ENCODE results near the gene EIF1AX.
A peak's percentile ranks its signal among the peaks of the same experiment; 100 is the strongest.
"Not testable (repeated sequence)": the region's sequence is repeated elsewhere in the genome, so short reads cannot be mapped to it uniquely, and the experiment has no call there.

EIF1AX gene

DNA sequence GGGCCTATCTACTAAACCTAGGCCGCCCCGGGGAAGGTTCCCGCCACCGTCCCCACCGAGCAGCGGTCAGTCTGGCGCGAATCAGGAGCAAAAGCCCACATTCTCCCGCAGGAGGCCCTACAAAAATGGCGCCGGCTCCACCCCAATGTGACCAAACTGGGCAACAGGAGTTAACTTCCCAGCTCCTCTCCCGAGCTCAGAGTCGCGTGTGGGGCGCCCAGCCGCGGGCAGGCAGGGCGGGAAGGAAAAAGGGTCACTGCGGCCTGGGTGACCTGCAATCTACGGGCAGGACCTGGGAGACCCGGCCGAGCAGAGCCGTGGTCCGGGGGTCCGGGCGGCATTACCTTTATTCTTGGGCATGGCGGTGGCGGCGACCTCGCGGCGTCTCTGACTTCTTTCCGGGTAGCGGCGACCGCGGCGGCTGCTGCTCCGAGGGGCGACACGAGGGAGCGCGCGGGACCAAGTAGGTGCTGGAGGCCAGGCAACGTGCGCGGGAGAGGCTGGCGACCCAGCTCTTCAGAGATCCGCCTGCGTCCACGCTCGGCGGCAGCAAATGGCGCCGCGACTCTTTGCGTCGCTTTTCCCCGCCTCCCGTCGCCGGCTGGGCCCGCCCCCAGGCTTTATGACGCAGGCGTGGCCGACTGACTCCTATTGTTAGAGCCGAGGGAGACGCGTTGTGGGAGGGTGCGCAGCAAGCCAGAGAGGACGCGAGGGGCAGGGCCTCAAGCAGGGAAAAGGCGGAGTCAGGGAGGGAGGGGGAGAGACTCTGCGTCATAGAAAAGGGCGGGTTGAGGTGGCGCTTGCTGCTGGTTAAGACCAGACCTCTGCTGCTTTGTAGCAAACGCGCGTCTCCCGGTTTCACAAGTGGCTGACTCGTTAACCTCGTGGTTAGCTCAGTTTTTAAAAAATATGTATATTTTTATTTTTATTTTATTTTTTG, at the start of gene EIF1AX:
EIF1AX (minus strand) TSS at position 558 of the 940 bp plus-strand sequence; CDS start at position 360, 198 bp downstream.
- peaks cover 3 to 8% of the 10 kb centered on the region in 2 donors for H3K36me3 ChIP-seq (ENCODE audit: control insufficient read depth in 2 of 2, insufficient read depth in 2 of 2, low read length in 2 of 2)
- no peaks in the 10 kb centered on the region for H3K9me3 ChIP-seq (ENCODE audit: control insufficient read depth in 2 of 2, low read length in 2 of 2)

DNA sequence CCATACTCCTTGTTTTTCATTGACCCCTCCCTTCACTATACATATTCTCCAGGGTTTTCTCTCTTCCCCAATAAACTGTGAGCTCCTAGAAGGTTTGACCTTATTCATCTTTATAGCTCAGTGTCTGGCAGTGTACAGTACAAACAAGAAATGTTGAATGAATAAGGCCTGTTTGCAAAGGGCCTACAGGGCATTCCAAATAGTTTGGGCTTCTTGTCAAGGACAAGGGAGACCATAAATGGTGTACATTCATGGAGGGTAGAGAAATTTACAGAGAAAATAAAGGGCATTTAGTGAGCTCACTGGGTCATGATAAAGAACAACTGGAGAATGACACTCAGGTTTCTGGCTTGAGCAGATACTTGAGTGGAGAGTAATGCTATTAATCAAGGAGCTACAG, 47.5 kb upstream of the EIF1AX start:
- no peaks in the 10 kb centered on the region for H3K9me3 ChIP-seq (ENCODE audit: control insufficient read depth in 2 of 2, low read length in 2 of 2)
- no peak overlapping the region for H3K4me3 ChIP-seq (ENCODE audit: low read length in 2 of 2)
- no peaks in the 10 kb centered on the region for H3K27me3 ChIP-seq (ENCODE audit: control insufficient read depth in 1 of 2, insufficient read depth in 2 of 2, low read length in 2 of 2)
- H3K4me1 ChIP-seq (ENCODE audit: control insufficient read depth, insufficient read depth, low read length) = no peaks in the 10 kb centered on the region
- no peak overlapping the region for H3K9ac ChIP-seq (ENCODE audit: low read length in 2 of 2)
- H3K36me3 ChIP-seq (ENCODE audit: control insufficient read depth in 2 of 2, insufficient read depth in 2 of 2, low read length in 2 of 2) = peaks cover 0 to 3% of the 10 kb centered on the region in 2 donors
- no peak overlapping the region for H3K27ac ChIP-seq (ENCODE audit: low read length)

More for the DNA sequence above, at the start of gene EIF1AX:
- Histone ChIP-seq H3K27ac (ENCODE audit: low read length) (peak within 1 kb of the TSS; percentile 80), H3K4me1 (ENCODE audit: control insufficient read depth, insufficient read depth, low read length) (peaks cover 3% of the 10 kb centered on the region), H3K4me3 (ENCODE audit: low read length in 2 of 2) (peak within 1 kb of the TSS; percentile 89 to 93), H3K9ac (ENCODE audit: low read length in 2 of 2) (peak within 1 kb of the TSS; percentile 89 to 90), H3K27me3 (ENCODE audit: control insufficient read depth in 1 of 2, insufficient read depth in 2 of 2, low read length in 2 of 2) (no peaks in the 10 kb centered on the region)

DNA sequence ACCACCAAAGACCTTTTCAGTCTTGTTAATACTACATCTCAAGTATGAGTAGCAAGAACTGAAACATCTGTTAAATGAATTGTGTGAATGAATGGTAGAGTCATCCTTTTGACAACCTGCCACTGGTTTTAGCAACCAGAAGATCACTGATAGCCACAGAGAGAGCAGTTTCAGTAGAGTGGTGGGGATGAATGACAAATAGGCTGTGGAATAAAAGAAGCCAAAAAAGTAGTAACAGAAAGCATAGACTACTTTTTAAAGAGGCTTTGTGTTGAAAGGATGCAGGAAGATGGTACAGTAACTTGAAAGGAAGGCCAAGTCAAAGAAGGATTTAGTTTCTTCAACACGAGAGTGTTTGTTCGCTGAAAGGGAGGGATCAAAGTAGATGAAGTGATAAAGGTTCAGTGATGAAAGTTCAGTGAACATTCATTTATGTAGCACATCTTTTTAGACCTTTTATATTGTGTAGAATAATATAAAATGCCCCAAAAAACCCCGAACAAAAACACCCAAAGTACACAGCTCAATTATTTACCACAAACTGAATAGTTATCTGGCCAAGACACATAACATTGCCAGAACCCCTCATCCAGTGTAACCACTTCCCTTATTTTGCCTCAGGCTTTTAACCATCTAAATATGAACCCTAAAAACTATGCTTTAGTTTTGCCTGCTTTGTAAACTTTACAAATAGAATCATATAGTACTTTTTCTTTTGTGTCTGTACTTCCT, 40.1 kb upstream of the EIF1AX start:
- Histone ChIP-seq H3K27me3 (ENCODE audit: control insufficient read depth in 1 of 2, insufficient read depth in 2 of 2, low read length in 2 of 2) (no peaks in the 10 kb centered on the region), H3K36me3 (ENCODE audit: control insufficient read depth in 2 of 2, insufficient read depth in 2 of 2, low read length in 2 of 2) (no peaks in the 10 kb centered on the region), H3K9me3 (ENCODE audit: control insufficient read depth in 2 of 2, low read length in 2 of 2) (no peaks in the 10 kb centered on the region), H3K9ac (ENCODE audit: low read length in 2 of 2) (no peak overlapping the region), H3K4me3 (ENCODE audit: low read length in 2 of 2) (no peak overlapping the region), H3K4me1 (ENCODE audit: control insufficient read depth, insufficient read depth, low read length) (no peaks in the 10 kb centered on the region), H3K27ac (ENCODE audit: low read length) (no peak overlapping the region)

DNA sequence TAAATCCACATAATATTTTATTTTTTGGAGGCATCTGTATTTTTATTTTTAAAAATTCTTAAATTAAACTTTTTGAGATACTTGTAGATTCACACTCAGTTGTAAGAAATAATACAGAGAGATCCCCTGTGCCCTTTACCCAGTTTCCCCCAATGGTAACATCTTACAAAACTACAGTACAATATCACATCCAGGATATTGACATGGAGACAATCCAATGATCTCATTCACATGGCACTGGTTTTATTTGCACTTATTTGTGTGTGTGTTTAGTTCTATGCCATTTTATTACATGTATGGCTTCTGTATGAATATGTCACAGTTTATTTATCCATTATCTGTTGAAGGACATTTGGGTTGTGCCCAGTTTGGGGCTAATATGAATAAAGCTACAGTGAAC, 35.5 kb upstream of the EIF1AX start:
- H3K36me3 ChIP-seq (ENCODE audit: control insufficient read depth in 2 of 2, insufficient read depth in 2 of 2, low read length in 2 of 2) = peaks cover 8 to 11% of the 10 kb centered on the region in 2 donors
- H3K4me3 ChIP-seq (ENCODE audit: low read length in 2 of 2) = no peak overlapping the region
- H3K4me1 ChIP-seq (ENCODE audit: control insufficient read depth, insufficient read depth, low read length) = no peaks in the 10 kb centered on the region
- H3K9ac ChIP-seq (ENCODE audit: low read length in 2 of 2) = no peak overlapping the region
- H3K27ac ChIP-seq (ENCODE audit: low read length) = no peak overlapping the region
- H3K27me3 ChIP-seq (ENCODE audit: control insufficient read depth in 1 of 2, insufficient read depth in 2 of 2, low read length in 2 of 2) = peaks cover 0 to 2% of the 10 kb centered on the region in 2 donors
- no peaks in the 10 kb centered on the region for H3K9me3 ChIP-seq (ENCODE audit: control insufficient read depth in 2 of 2, low read length in 2 of 2)

DNA sequence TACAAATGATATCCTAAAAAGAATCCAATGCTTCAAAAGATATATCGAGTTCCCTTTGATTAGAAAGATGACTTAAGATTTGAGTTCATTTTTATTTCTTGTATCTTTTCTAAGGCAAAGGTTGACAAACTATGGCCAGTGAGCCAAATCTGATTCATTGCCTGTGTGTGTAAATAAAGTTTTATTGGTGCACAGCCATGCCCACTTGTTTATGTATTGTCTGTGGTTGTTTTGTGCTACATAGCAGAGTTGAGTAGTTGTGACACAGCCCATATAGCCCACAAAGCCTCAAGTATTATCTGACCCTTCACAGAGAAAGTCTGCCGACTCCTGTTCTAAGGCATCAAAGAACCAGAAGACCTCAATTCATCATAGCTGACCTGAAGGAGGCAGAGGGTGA, 32.2 kb upstream of the EIF1AX start:
- no peak overlapping the region for H3K4me3 ChIP-seq (ENCODE audit: low read length in 2 of 2)
- peaks cover 0 to 2% of the 10 kb centered on the region in 2 donors for H3K27me3 ChIP-seq (ENCODE audit: control insufficient read depth in 1 of 2, insufficient read depth in 2 of 2, low read length in 2 of 2)
- no peaks in the 10 kb centered on the region for H3K9me3 ChIP-seq (ENCODE audit: control insufficient read depth in 2 of 2, low read length in 2 of 2)
- no peak overlapping the region for H3K9ac ChIP-seq (ENCODE audit: low read length in 2 of 2)
- H3K36me3 ChIP-seq (ENCODE audit: control insufficient read depth in 2 of 2, insufficient read depth in 2 of 2, low read length in 2 of 2) = peaks cover 8 to 14% of the 10 kb centered on the region in 2 donors
- H3K27ac ChIP-seq (ENCODE audit: low read length) = no peak overlapping the region
- H3K4me1 ChIP-seq (ENCODE audit: control insufficient read depth, insufficient read depth, low read length) = no peaks in the 10 kb centered on the region

DNA sequence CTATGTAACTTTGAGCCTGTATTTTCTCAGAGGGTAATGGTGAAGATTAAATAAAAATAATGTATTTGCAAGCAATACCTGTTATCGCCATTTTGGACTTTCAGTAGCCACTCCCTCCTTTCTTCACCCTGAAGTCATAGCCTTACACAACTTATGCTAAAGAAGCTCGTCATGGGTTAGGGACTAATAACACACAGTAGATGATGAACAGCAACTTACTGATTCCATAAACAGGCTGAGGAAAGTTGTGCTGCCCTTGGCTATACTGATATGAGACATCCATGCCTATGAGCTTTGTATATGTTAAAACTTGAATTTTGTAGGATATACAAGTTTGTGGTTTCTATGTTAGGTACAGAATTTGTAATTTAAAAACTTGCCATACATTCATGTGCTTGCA, 31.7 kb upstream of the EIF1AX start:
- H3K27ac ChIP-seq (ENCODE audit: low read length) = no peak overlapping the region
- no peak overlapping the region for H3K4me3 ChIP-seq (ENCODE audit: low read length in 2 of 2)
- peaks cover 0 to 2% of the 10 kb centered on the region in 2 donors for H3K27me3 ChIP-seq (ENCODE audit: control insufficient read depth in 1 of 2, insufficient read depth in 2 of 2, low read length in 2 of 2)
- H3K9me3 ChIP-seq (ENCODE audit: control insufficient read depth in 2 of 2, low read length in 2 of 2) = no peaks in the 10 kb centered on the region
- no peaks in the 10 kb centered on the region for H3K4me1 ChIP-seq (ENCODE audit: control insufficient read depth, insufficient read depth, low read length)
- peaks cover 8 to 14% of the 10 kb centered on the region in 2 donors for H3K36me3 ChIP-seq (ENCODE audit: control insufficient read depth in 2 of 2, insufficient read depth in 2 of 2, low read length in 2 of 2)
- H3K9ac ChIP-seq (ENCODE audit: low read length in 2 of 2) = no peak overlapping the region

- Histone ChIP-seq H3K27me3 (ENCODE audit: control insufficient read depth in 1 of 2, insufficient read depth in 2 of 2, low read length in 2 of 2) (peaks cover 0 to 2% of the 10 kb centered on the region in 2 donors), H3K27ac (ENCODE audit: low read length) (no peak overlapping the region), H3K9ac (ENCODE audit: low read length in 2 of 2) (no peak overlapping the region), H3K4me1 (ENCODE audit: control insufficient read depth, insufficient read depth, low read length) (no peaks in the 10 kb centered on the region), H3K9me3 (ENCODE audit: control insufficient read depth in 2 of 2, low read length in 2 of 2) (no peaks in the 10 kb centered on the region), H3K4me3 (ENCODE audit: low read length in 2 of 2) (no peak overlapping the region), H3K36me3 (ENCODE audit: control insufficient read depth in 2 of 2, insufficient read depth in 2 of 2, low read length in 2 of 2) (peaks cover 10 to 14% of the 10 kb centered on the region in 2 donors)
These were observed 30.2 kb upstream of the EIF1AX start for GRCh38 chrX:20171887-20172286.

- H3K9ac ChIP-seq (ENCODE audit: low read length in 2 of 2); H3K27me3 ChIP-seq (ENCODE audit: control insufficient read depth in 1 of 2, insufficient read depth in 2 of 2, low read length in 2 of 2); H3K9me3 ChIP-seq (ENCODE audit: control insufficient read depth in 2 of 2, low read length in 2 of 2); H3K4me3 ChIP-seq (ENCODE audit: low read length in 2 of 2); H3K4me1 ChIP-seq (ENCODE audit: control insufficient read depth, insufficient read depth, low read length); H3K27ac ChIP-seq (ENCODE audit: low read length): not testable (repeated sequence)
- peaks cover 5 to 12% of the 10 kb centered on the region in 2 donors for H3K36me3 ChIP-seq (ENCODE audit: control insufficient read depth in 2 of 2, insufficient read depth in 2 of 2, low read length in 2 of 2)
These were observed 20.9 kb upstream of the EIF1AX start for GRCh38 chrX:20162516-20162915.

GRCh38 chrX:20159797-20160385, 18.3 kb upstream of the EIF1AX start:
- Histone ChIP-seq H3K9ac (ENCODE audit: low read length in 2 of 2) (no peak overlapping the region), H3K9me3 (ENCODE audit: control insufficient read depth in 2 of 2, low read length in 2 of 2) (no peaks in the 10 kb centered on the region), H3K36me3 (ENCODE audit: control insufficient read depth in 2 of 2, insufficient read depth in 2 of 2, low read length in 2 of 2) (peaks cover 8 to 20% of the 10 kb centered on the region in 2 donors), H3K27ac (ENCODE audit: low read length) (no peak overlapping the region), H3K4me3 (ENCODE audit: low read length in 2 of 2) (no peak overlapping the region), H3K4me1 (ENCODE audit: control insufficient read depth, insufficient read depth, low read length) (no peaks in the 10 kb centered on the region), H3K27me3 (ENCODE audit: control insufficient read depth in 1 of 2, insufficient read depth in 2 of 2, low read length in 2 of 2) (peaks cover 0 to 6% of the 10 kb centered on the region in 2 donors)

DNA sequence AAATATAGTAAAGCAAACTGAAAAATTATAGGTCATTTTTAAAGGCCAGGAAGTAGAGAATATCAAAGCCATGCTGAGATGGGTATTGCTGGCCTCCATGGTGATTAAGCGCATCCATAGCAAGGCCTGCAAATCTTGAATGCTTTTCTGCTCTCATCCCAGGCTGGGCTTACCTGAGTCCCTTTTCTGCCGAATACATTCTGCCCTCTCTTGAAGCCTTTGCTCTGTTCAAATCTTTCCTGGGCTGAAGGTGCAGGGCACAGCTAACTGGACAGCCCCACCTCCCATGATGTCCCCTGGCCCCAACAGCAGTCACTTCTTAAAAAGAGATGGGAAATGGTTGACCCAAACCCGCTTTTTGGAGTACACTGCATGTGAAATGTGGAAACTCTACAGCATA, 10.1 kb upstream of the EIF1AX start:
- peaks cover 0 to 3% of the 10 kb centered on the region in 2 donors for H3K9me3 ChIP-seq (ENCODE audit: control insufficient read depth in 2 of 2, low read length in 2 of 2)
- no peaks in the 10 kb centered on the region for H3K4me1 ChIP-seq (ENCODE audit: control insufficient read depth, insufficient read depth, low read length)
- no peak overlapping the region for H3K9ac ChIP-seq (ENCODE audit: low read length in 2 of 2)
- H3K27ac ChIP-seq (ENCODE audit: low read length) = no peak overlapping the region
- peaks cover 0 to 4% of the 10 kb centered on the region in 2 donors for H3K27me3 ChIP-seq (ENCODE audit: control insufficient read depth in 1 of 2, insufficient read depth in 2 of 2, low read length in 2 of 2)
- no peak overlapping the region for H3K4me3 ChIP-seq (ENCODE audit: low read length in 2 of 2)
- H3K36me3 ChIP-seq (ENCODE audit: control insufficient read depth in 2 of 2, insufficient read depth in 2 of 2, low read length in 2 of 2) = peaks cover 3 to 13% of the 10 kb centered on the region in 2 donors

Measured in stomach smooth muscle (tissue), 2 donors.